K562 (cell line): ENCODE data around the gene SMCO1. TPM values are rescaled to one million over a fixed set of nuclear protein-coding genes. Genes with fewer than 3 reads are reported as not detected.

Experiments
- ETV5 ChIP-seq: sonication (generic); formaldehyde crosslinking; IDR thresholded peaks from 2 replicates; pipeline ENCODE4 v1.4.0; 2020; ENCODE audit warnings: low read depth, mild to moderate bottlenecking, missing genetic modification reagents
- HES1 ChIP-seq: fragments of 450-650 bp; IDR thresholded peaks from 2 replicates; pipeline ENCODE4 v1.6.1; 2016; ENCODE audit warnings: low read depth, mild to moderate bottlenecking, moderate library complexity
- NR0B1 ChIP-seq: fragments of 450-650 bp; IDR thresholded peaks from one replicate; pipeline ENCODE4 v1.6.1; 2018; ENCODE audit warnings: mild to moderate bottlenecking, moderate library complexity; ENCODE audit not compliant: partially characterized antibody
- RREB1 ChIP-seq: fragments of 250-450 bp; sonication (Bioruptor Pico); IDR thresholded peaks from 2 replicates; pipeline ENCODE4 v1.4.0; 2020
- SIRT6 ChIP-seq: IDR thresholded peaks from one replicate; pipeline ENCODE4 v1.6.1; 2012; ENCODE audit warnings: low read depth, mild to moderate bottlenecking, control low read depth, inconsistent platforms, low read length, moderate library complexity
- TFAM ChIP-seq: fragments of 250-450 bp; sonication (Bioruptor Pico); conservative IDR thresholded peaks from 2 replicates; pipeline ENCODE4 v1.5.0; 2021; ENCODE audit warnings: mild to moderate bottlenecking, moderate library complexity
- ZFP30 ChIP-seq: fragments of 250-450 bp; sonication (Bioruptor Pico); IDR thresholded peaks from 2 replicates; pipeline ENCODE4 v1.8.0; 2022; ENCODE audit warnings: moderate library complexity, mild to moderate bottlenecking, inconsistent platforms, borderline replicate concordance
- ZKSCAN1 ChIP-seq: fragments of 150-350 bp; IDR thresholded peaks from 2 replicates; pipeline ENCODE4 v1.6.1; 2016; ENCODE audit warnings: low read depth, low read length
- ZNF696 ChIP-seq: fragments of 250-450 bp; sonication (Bioruptor Pico); conservative IDR thresholded peaks from 2 replicates; pipeline ENCODE4 v1.4.0; 2020; ENCODE audit warnings: mild to moderate bottlenecking, moderate library complexity
- ZSCAN29 ChIP-seq: fragments of 450-650 bp; IDR thresholded peaks from 2 replicates; pipeline ENCODE4 v1.6.1; 2017
- polyA plus RNA-seq, 8 experiments: library from polyadenylated mRNA; depleted of rRNA in 4 of 8; stranded (reverse) in 5 of 8; unstranded in 3 of 8; fragments of >200 nt; fragmentation: Nextera tagmentation in 2 of 8; fragmentation: Illumina TruSeq in 1 of 8; extraction: Ambion mirVana in 2 of 8; extraction: Trizol in 1 of 8; gene quantifications; 2 replicates each; pipeline versions ENCODE4 v1.2.1 to v1.2.3, GENCODE V29; 2011 to 2014; ENCODE audit warnings: inconsistent platforms in 1 of 8, missing spikeins in 1 of 8
- total RNA-seq, 7 experiments: library from RNA; depleted of rRNA in 6 of 7; stranded (reverse); fragments of >200 nt in 6 of 7; fragmentation: Illumina TruSeq in 2 of 7; extraction: Trizol in 2 of 7; gene quantifications; 2 replicates each; pipeline versions ENCODE4 v1.2.1 to v1.2.3, GENCODE V29; 2011 to 2021; ENCODE audit warnings: low replicate concordance in 1 of 7
- TF ChIP-seq, protein P1 (sequence below): fragments of 250-450 bp; sonication (Bioruptor Pico); IDR thresholded peaks from 2 replicates; pipeline ENCODE4 v1.5.0; 2021; ENCODE audit warnings: mild to moderate bottlenecking, moderate library complexity
- TF ChIP-seq, protein P2 (sequence below): fragments of 450-650 bp; formaldehyde crosslinking; IDR thresholded peaks from 2 replicates; pipeline ENCODE4 v1.4.0; 2020; ENCODE audit warnings: mild to moderate bottlenecking, moderate library complexity

The SMCO1 gene
- total and polyA plus RNA-seq, 9 of the 15 experiments (the other 6 are each of a cell fraction or from before 2014, with no cell fraction given): 0.05 to 0.35 (median 0.12) TPM; not detected in 5

- TF ChIP-seq RREB1 (CRISPR knock-in tag) (0 out of 2 replicates have a peak, but pooled peaks have one; percentile 35), ZSCAN29 (peak; percentile 64; the same call in 1 of the 2 replicates), ZKSCAN1 (peak; percentile 20), ZFP30 (CRISPR knock-in tag) (no peak), ZNF696 (no peak), NR0B1 (no peak), ETV5 (CRISPR knock-in tag) (peak; percentile 80; the same call in 1 of the 2 replicates), SIRT6 (no peak), TFAM (CRISPR knock-in tag) (no peak), HES1 (peak; percentile 82)
- TF ChIP-seq, protein P1, sequence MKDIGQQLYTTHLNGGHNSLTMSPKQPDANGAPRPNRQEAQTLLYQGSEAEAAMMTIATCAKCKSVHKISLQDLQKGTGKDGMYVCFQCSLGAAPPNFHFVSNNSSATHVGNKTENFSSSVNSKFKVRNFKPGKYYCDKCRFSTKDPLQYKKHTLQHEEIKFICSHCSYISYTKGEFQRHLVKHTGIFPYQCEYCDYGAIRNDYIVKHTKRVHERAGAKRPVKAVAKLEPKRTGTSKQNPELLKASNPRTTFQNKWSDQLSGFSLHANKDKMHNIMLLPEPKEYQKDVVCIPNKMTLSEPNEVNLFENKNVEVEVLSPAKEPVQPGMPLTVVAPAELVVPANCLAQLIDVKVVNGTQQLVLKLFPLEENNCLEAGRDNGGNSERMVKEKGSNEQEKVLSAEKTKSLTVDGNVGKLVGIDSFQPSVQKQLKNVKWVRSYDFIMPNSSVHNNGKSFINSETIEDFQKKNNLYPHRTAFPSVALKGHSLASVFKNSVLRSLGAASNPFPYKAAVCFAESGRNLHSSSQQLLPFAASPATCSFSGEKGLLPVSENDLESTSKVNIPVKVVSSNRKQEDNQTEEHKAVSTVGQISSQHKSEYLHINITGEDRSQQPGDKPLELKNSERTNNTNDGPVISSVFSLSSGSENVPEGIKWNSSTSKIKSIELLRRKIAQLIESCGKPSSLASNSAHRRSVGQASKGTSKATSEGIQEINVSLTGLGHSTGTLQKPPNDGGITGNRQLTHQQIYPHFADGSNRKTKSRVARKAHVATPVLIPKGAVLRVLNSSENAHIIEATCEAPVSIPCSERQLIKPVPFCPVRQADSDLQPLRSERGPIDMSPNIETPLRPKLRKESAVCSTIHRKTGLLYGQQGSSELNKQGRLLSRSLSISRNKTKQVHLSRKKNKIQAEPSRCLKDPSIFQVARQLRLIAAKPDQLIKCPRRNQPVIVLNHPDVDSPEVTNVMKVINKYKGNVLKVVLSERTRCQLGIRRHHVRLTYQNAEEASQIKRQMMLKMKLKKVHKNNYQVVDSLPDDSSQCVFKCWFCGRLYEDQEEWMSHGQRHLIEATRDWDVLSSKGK: no peak
- TF ChIP-seq, protein P2, sequence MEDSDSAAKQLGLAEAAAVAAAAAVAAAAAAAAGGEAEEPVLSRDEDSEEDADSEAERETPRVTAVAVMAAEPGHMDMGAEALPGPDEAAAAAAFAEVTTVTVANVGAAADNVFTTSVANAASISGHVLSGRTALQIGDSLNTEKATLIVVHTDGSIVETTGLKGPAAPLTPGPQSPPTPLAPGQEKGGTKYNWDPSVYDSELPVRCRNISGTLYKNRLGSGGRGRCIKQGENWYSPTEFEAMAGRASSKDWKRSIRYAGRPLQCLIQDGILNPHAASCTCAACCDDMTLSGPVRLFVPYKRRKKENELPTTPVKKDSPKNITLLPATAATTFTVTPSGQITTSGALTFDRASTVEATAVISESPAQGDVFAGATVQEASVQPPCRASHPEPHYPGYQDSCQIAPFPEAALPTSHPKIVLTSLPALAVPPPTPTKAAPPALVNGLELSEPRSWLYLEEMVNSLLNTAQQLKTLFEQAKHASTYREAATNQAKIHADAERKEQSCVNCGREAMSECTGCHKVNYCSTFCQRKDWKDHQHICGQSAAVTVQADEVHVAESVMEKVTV (CRISPR knock-in tag): no peak
Observed at GRCh38 chr3:196503196-196504076, 11.7 kb downstream of the SMCO1 start, which contains the start of gene RNF168 (continued).
